HG03280 (cell line): ENCODE results near the gene TRIP4.
"Not testable (repeated sequence)": the region's sequence is repeated elsewhere in the genome, so short reads cannot be mapped to it uniquely, and the experiment has no call there.

ENCODE experiments used
- ATAC-seq: cut with Tn5 transposase; IDR thresholded peaks from one replicate; pipeline ENCODE4 v1.9.1; 2021; ENCODE audit warnings: mild to moderate bottlenecking, moderate library complexity; ENCODE audit not compliant: unreplicated experiment

TRIP4 gene

GRCh38 chr15:64380130-64380870 lies 7.3 kb upstream of the TRIP4 start:
- ATAC-seq = not testable (repeated sequence)

GRCh38 chr15:64381000-64381751 lies 6.5 kb upstream of the TRIP4 start, which contains the start of gene PCLAF:
TSS of gene PCLAF (minus strand) at chr15:64381441. CDS start at chr15:64381371, 70 bp downstream.
- ATAC-seq = peak; percentile 97

GRCh38 chr15:64383760-64384159 lies 3.9 kb upstream of the TRIP4 start:
- ATAC-seq = no peak

- no peak for ATAC-seq
These were observed 1.3 kb upstream of the TRIP4 start for GRCh38 chr15:64386291-64386690.

- no peak for ATAC-seq
These were observed 1.4 kb downstream of the TRIP4 start for GRCh38 chr15:64389036-64389435.

- ATAC-seq = not testable (repeated sequence)
These were observed 4.8 kb downstream of the TRIP4 start for GRCh38 chr15:64392471-64392870.

GRCh38 chr15:64396789-64397188 lies 9.2 kb downstream of the TRIP4 start:
- ATAC-seq = no peak

- no peak for ATAC-seq
These were observed 10.9 kb downstream of the TRIP4 start for GRCh38 chr15:64398575-64398974.

- ATAC-seq = no peak
These were observed 12.9 kb downstream of the TRIP4 start for GRCh38 chr15:64400583-64400982.

GRCh38 chr15:64412216-64412615 lies 24.6 kb downstream of the TRIP4 start:
- no peak for ATAC-seq

- ATAC-seq = no peak
These were observed 35.1 kb downstream of the TRIP4 start for GRCh38 chr15:64422697-64423096.

- ATAC-seq = no peak
These were observed 36.3 kb downstream of the TRIP4 start for GRCh38 chr15:64423970-64424369.

GRCh38 chr15:64425221-64425620 lies 37.6 kb downstream of the TRIP4 start:
- ATAC-seq = no peak

- ATAC-seq = no peak
These were observed 39.3 kb downstream of the TRIP4 start for GRCh38 chr15:64426845-64427465.

GRCh38 chr15:64429448-64429847 lies 41.8 kb downstream of the TRIP4 start:
- no peak for ATAC-seq

- no peak for ATAC-seq
These were observed 42.5 kb downstream of the TRIP4 start for GRCh38 chr15:64430000-64430735.

GRCh38 chr15:64437982-64438381 lies 50.3 kb downstream of the TRIP4 start:
- ATAC-seq = no peak

GRCh38 chr15:64438653-64439447 lies 51.2 kb downstream of the TRIP4 start:
- no peak for ATAC-seq

GRCh38 chr15:64441852-64442251 lies 54.2 kb downstream of the TRIP4 start:
- no peak for ATAC-seq

GRCh38 chr15:64443016-64443415 lies 55.4 kb downstream of the TRIP4 start:
- ATAC-seq = no peak
